Measurements from ENCODE around the gene RPL6.
"Not testable (repeated sequence)": the region's sequence is repeated elsewhere in the genome, so short reads cannot be mapped to it uniquely, and the experiment has no call there.

The RPL6 gene

GRCh38 chr12:112419297-112420133 lies 10.1 kb upstream of the RPL6 start:
- no peak for DNase-seq (ENCODE audit: extremely low read depth in 1 of 2, low read depth in 1 of 2)

GRCh38 chr12:112418608-112419296 lies 9.3 kb upstream of the RPL6 start, which contains the start of gene PTPN11:
Gene PTPN11, plus strand, starts transcription at chr12:112418947. Its CDS starts 165 bp downstream, at chr12:112419112.
- DNase-seq (ENCODE audit: extremely low read depth in 1 of 2, low read depth in 1 of 2), result peak; percentile 78 to 88

DNA sequence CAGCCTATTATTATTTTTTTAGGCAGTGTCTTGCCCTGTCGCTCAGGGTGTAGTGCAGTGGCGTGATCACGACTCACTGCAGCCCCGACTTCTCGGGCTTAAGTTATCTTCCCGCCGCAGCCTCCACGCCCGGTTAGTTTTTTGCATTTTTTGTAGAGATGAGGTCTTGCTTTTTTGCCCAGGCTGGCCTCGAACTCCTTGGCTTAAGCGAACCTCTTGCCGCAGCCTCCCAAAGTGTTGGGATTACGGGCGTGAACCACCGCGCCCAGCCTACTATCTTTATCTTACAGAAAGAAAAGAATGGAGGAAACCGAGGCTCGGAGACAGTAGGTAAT lies 8.8 kb upstream of the RPL6 start:
- DNase-seq (ENCODE audit: extremely low read depth in 1 of 2, low read depth in 1 of 2), result no peak

DNA sequence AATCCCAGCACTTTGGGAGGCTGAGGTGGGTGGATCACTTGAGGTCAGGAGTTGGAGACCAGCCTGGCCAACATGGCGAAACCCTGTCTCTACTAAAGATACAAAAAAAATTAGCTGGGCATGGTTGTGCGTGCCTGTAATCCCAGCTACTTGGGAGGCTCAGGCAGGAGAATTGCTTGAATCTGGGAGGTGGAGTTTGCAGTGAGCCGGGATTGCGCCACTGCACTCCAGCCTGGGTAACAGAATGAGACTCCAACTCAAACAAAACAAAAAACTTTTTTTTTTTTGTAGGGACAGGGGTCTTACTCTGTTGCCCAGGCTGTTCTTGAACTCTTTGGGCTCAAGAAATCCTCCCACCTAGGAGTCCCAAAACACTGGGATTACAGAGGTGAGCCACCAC lies 6.1 kb upstream of the RPL6 start:
- DNase-seq (ENCODE audit: extremely low read depth in 1 of 2, low read depth in 1 of 2), result not testable (repeated sequence)

DNA sequence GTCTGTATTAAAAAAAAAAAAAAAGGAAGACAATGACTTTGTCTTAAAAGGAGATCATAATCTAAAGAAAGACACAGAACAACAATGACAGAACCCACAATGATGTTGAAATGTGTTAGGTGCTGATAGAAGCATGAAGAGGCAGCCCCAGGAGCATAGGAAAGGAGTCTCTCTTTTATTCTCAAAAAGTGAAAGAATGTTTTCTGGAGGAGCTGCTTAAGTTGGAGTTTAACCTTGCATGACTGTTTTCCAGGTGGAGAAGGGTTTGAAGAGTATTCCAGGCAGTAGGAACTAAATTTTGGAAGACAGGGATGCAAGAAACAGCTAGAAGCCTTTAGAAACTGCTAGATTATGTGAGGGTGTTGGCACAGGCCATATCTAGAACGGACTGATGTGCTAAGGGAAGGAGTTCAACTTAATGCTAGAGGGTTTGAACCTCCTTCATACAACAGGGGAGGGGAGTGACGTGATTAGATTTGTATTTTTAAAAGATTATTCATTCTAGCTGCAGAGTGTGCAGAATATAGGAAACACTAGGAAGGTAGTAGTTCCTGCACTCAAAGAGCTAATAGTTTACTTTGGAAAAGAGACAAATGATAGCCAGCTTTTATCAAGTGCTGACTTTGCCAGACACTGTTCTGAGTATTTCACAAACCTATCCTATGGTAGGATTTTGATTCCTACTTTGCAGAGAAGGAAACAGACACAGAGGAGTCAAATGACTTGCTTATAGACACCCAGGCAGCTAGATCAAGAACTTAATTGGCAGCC lies 4.6 kb upstream of the RPL6 start:
- no peak for DNase-seq (ENCODE audit: extremely low read depth in 1 of 2, low read depth in 1 of 2)

DNA sequence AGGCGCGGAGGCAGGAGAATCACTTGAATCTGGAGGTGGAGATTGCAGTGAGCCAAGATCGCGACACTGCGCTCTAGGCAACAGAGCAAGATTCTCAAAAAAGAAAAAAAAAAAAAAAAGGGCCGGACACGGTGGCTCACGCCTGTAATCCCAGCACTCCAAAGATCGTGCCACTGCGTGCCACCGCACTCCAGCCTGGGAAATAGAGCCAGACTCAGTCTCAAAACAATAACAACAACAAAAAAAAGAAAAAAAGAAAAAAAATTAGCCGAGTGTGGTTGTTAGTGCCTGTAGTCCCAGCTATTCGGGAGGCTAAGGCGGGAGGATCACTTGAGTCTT lies 470 bp upstream of the RPL6 start:
- DNase-seq (ENCODE audit: extremely low read depth in 1 of 2, low read depth in 1 of 2), result no peak

- DNase-seq (ENCODE audit: extremely low read depth in 1 of 2, low read depth in 1 of 2), result no peak
Measured at GRCh38 chr12:112408621-112409020, 784 bp downstream of the RPL6 start.

GRCh38 chr12:112407683-112408082 lies 1.7 kb downstream of the RPL6 start:
- DNase-seq (ENCODE audit: extremely low read depth in 1 of 2, low read depth in 1 of 2), result not testable (repeated sequence)

- DNase-seq (ENCODE audit: extremely low read depth in 1 of 2, low read depth in 1 of 2), result no peak
Measured at GRCh38 chr12:112406519-112407488, 2.6 kb downstream of the RPL6 start.

DNA sequence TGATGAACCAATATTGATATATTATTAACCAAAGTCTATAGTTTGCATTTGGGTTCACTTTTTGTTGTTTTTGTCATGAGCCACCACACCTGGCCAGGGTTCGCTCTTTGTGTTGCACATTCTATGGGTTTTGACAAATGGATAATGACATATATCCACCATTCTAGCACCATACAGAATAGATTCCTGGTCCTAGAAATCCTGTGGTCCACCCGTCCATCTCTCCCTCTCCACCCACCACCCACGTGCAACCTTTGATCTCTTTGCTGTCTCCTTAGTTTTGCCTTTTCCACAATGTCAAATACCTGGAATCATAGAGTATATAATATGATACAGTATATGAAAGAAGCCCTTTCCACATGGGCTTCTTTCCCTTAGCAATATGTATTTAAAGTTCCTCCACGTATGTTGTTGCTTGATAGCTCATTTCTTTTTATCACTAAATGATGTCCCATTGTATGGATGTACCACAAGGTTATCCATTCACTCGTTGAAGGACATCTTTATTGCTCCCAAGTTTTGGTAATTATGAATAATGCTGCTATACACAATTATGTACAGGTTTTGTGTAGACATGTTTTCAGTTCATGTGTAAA lies 7.4 kb downstream of the RPL6 start:
- no peak for DNase-seq (ENCODE audit: extremely low read depth in 1 of 2, low read depth in 1 of 2)

- DNase-seq (ENCODE audit: extremely low read depth in 1 of 2, low read depth in 1 of 2), result no peak
Measured at GRCh38 chr12:112401054-112401453, 8.4 kb downstream of the RPL6 start.

DNA sequence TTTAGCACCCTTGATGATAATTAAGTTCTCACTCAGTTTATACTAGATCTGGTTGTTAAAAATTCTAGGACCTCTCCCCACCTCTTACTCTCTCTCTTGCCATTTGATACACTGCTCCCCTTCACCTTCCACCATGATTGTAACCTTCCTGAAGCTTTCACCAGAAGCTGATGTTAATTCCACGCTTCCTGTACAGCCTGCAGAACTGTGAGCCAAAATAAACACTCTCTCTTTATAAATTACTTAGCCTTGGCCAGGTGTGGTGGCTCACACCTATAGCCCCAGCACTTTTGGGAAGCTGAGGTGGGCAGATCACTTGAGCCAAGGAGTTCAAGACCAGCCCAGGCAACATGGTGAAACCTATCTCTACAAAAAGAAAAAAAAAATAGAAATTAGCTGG lies 16.1 kb downstream of the RPL6 start:
- no peak for DNase-seq (ENCODE audit: extremely low read depth in 1 of 2, low read depth in 1 of 2)

- DNase-seq (ENCODE audit: extremely low read depth in 1 of 2, low read depth in 1 of 2), result not testable (repeated sequence)
Measured at GRCh38 chr12:112389922-112390654, 19.3 kb downstream of the RPL6 start.

DNA sequence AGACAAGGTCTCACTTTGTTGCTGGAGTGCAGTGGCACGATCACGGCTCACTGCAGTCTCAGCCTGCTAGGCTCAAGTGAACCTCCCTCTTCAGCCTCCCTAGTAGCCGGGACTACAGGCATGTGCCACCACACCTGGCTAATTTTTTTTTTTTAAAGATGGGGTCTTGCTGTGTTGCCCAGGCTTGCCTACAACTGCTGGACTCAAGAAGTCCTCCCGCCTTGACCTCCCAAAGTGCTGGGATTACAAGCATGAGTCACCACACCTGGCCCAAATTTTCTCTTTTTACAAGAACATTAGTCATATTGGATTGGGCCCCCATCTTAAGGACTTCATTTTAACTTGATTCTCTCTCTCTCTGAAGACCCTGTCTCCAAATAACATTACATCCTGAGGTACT lies 20.2 kb downstream of the RPL6 start:
- DNase-seq (ENCODE audit: extremely low read depth in 1 of 2, low read depth in 1 of 2), result no peak

GRCh38 chr12:112386726-112387125 lies 22.7 kb downstream of the RPL6 start:
- no peak for DNase-seq (ENCODE audit: extremely low read depth in 1 of 2, low read depth in 1 of 2)

DNA sequence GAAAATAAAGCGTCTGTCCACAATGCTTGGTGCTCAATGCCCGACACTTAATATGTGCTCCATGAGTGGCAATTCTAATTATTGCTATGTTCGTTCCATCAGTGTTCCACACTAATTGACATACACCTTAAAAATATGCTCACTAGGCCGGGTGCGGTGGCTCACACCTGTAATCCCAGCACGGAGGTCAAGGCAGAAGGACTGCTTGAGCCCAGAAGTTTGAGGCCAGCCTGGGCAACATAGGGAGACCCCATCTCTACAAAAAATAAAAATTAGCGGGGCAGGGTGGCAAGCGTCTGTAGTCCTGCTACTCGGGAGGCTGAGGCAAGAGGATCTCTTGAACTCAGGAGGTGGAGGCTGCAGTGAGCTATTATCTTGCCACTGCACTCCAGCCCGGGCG lies 26.5 kb downstream of the RPL6 start:
- DNase-seq (ENCODE audit: extremely low read depth in 1 of 2, low read depth in 1 of 2), result no peak

- peak; percentile 85 to 91 for DNase-seq (ENCODE audit: extremely low read depth in 1 of 2, low read depth in 1 of 2)
Measured at GRCh38 chr12:112381883-112382796, 27.3 kb downstream of the RPL6 start, which contains the start of gene HECTD4. Gene HECTD4, minus strand, starts transcription at chr12:112382431. Its CDS starts 303 bp downstream, at chr12:112382128.

DNA sequence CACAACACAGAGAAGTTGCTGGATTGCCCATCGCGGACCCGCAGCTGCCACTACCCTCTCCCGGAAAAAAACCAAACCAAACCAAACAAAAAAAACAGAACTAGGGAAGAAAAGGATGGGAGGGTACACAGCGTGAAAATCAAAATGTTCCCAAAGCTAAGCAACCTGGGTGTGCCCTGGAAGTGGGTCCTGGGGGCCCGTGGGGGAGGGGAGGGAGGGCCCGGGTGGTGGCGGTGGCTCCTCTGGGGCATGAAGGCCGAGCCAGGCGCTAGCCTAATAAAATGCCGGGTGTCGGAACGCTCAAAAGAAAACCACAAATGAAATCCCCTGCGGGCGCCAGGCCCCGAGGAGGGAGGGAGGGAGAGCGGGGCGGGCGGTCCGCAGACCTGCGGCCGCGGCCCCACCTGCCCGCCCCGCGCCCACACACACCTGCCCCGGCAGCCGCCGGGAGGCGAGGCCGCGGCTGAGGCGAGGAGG lies 28.0 kb downstream of the RPL6 start:
- peak in 1 of 2 donors; percentile 18 for DNase-seq (ENCODE audit: extremely low read depth in 1 of 2, low read depth in 1 of 2)
